ENCODE data around the gene TGFA.

TGFA gene

DNA sequence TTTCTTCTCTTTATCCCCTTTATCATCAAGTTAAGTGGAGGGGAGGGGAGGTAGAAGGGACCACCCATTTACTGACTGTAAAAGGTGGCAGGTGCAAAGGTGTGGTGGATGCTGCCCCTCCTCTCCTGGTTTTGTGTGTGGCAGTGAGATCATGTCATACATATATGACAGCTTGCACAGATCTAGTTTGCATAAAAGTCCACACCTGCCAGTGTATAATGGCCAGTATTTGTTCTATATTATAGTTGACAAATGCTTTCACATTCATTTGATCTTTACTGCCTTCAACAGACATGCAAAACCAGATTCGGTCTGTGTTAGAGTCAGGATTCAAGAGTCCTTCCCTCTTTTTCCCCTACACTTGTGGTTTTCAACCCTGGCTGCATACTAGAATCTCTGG is 55.1 kb downstream of the TGFA start:
- TF ChIP-seq, protein P1, sequence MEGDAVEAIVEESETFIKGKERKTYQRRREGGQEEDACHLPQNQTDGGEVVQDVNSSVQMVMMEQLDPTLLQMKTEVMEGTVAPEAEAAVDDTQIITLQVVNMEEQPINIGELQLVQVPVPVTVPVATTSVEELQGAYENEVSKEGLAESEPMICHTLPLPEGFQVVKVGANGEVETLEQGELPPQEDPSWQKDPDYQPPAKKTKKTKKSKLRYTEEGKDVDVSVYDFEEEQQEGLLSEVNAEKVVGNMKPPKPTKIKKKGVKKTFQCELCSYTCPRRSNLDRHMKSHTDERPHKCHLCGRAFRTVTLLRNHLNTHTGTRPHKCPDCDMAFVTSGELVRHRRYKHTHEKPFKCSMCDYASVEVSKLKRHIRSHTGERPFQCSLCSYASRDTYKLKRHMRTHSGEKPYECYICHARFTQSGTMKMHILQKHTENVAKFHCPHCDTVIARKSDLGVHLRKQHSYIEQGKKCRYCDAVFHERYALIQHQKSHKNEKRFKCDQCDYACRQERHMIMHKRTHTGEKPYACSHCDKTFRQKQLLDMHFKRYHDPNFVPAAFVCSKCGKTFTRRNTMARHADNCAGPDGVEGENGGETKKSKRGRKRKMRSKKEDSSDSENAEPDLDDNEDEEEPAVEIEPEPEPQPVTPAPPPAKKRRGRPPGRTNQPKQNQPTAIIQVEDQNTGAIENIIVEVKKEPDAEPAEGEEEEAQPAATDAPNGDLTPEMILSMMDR (IDR thresholded peaks at IDR 0.05): no peak

DNA sequence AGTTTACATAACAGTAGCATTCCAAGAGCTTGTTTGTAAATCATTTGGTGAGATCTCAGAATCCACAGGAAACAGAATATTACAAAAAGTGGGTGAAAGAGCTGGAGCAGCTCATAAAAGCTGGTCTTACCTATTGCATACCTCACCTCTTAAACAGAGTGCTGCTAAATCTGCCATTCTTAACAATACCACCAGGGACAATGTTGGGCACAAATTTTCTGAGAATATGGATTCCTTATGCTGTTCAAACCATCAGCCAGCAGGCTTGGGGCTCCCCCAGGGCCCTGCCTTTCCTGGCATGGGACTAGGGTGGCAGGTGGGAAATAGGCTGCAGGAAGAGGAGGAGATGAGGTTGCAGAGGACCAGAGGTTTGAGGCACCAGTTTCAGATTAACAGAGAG is 55.6 kb downstream of the TGFA start:
- TF ChIP-seq, protein P1 (IDR thresholded peaks at IDR 0.05): peak; percentile 12; the same call in 1 of the 2 replicates

DNA sequence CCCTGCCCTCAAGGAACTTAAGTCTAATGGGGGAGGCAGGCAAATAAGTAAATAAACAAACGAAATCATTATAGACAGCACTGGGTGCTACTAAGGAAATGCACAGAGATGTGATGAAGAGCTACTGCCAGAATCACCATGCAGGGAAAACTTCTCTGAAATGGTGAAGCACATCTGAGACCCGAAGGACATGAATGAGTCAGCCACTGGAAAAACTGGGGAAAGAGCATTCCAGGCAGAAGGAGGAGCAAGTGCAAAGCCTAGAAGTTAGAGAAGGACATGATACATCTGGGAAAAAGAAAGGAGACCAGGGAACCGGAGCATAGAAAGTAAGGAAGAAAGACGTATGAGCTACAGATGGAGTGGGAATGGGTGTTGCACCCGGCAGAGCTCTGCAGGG is 56.8 kb downstream of the TGFA start:
- TF ChIP-seq, protein P1 (IDR thresholded peaks at IDR 0.05): no peak

DNA sequence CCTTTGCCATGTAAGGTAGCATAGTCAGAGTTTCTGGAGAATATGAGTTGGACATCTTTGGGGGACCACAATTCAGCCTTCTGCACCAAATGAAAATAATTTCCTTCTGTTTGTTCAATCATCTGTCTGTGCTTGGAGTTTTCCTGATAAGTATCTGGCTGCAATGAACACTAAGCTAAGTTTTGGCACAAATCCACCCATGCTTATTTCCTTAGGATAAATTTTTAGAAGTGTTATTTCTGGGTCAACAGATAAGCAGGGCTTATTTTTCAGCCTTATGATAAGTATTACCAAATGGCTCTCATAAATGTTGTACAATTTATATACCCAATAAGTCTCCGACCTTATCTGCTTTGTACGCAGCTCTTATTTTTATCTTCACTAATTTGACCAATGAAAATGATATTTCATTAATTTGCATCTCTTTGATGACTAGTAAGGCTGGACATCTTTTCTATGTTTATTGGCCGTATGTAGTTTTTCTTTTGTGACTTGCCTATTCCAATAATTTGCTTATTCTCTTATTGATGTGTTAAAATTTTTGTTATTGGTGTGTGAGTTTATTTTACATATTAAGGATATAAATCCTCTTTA is 59.2 kb downstream of the TGFA start:
- TF ChIP-seq, protein P1 (IDR thresholded peaks at IDR 0.05): no peak

DNA sequence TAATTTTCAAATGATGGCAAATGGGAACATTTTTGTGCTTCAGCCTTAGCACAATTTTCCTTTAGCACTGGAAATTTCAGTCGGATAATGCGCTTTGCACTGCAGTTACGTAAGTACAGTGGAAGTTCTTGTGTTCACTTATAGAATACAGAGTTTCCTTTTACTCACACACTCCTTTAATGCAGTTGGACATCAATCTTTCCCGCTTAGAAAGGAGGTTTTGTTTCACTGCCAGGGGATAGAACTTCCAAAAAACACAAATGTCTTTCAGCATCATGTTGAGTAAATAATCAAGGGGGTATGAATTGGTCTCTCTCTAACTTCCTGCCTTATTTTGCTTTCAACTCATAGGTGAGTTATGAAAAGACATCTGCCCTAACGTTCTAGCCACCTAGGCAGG is 63.2 kb downstream of the TGFA start:
- TF ChIP-seq, protein P1 (IDR thresholded peaks at IDR 0.05): no peak

DNA sequence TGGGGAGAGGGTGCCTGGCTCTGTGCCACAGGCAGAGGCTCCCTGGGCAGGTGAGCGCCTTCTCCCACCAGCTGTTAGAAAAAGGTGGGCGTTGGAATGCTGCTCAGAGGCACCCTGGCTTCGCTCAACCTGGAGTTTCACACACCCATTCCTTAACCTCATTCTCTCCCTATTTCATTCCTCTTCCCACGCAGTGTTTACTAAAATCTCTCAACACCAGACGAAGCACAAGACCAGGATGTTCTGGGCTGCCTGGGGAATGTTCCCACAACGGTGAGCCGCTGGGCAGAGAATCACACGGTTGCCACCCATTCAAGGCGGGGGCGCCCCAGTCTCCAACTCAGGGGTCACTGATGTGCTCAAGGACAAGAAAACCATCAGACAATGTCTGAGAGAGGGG is 64.5 kb downstream of the TGFA start:
- TF ChIP-seq, protein P1 (IDR thresholded peaks at IDR 0.05): no peak

DNA sequence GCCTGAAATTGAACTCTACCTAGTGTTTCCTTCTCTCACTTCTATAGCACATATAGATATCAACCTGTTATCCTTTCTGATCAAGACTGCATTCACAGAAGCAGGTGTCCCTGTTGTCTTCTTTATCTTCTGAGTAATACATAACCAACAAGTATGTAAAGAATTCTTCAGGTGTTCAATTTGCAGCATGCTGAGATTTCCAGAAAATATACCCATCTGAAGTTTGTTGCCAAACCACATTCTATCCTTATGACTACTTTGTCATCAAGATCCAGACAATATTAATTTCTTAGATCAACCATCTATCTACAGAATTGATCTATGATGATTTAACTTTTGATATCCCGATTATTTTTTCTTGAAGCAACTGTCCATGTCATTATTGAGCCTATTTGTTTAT is 69.5 kb downstream of the TGFA start:
- TF ChIP-seq, protein P1 (IDR thresholded peaks at IDR 0.05): no peak

DNA sequence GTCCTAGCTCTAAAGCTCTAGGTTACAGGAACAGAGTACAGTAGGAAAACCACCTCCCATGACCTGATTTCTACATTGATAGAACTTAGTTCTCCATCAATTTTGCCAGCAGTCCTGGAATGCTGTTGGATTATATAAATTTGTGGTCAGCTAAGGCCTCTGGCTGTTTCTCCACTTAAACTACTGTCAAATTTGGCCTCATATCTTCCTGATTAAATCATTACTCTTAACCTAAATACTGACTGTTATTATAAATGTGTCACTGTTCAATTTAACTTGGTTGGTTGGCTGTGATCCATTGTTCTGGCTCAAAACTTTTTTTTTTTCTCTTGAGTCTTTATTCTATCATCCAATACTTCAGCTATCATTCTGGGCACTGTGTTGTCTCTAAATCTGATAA is 71.2 kb downstream of the TGFA start:
- TF ChIP-seq, protein P1 (IDR thresholded peaks at IDR 0.05): no peak
